Choroid plexus epithelial cell (primary cell): ENCODE data around the gene DAZAP1.
A peak's percentile ranks its signal among the peaks of the same experiment; 100 is the strongest.
"Not testable (repeated sequence)": the region's sequence is repeated elsewhere in the genome, so short reads cannot be mapped to it uniquely, and the experiment has no call there.

Experiments used
- DNase-seq: peaks from one replicate; pipeline ENCODE4 v3.0.0-alpha.2; 2010; ENCODE audit warnings: low read depth
- H3K4me3 ChIP-seq: 2 replicates; pipeline ENCODE4 v1.5.1; 2011; ENCODE audit warnings: low read depth, mild to moderate bottlenecking, control low read depth, low read length, moderate library complexity
- TF ChIP-seq, protein P1 (sequence below): conservative IDR thresholded peaks from 2 replicates; pipeline ENCODE4 v1.5.1; 2011; ENCODE audit warnings: low read depth, mild to moderate bottlenecking, control low read depth, inconsistent platforms, low read length, moderate library complexity

DAZAP1 gene

DNA sequence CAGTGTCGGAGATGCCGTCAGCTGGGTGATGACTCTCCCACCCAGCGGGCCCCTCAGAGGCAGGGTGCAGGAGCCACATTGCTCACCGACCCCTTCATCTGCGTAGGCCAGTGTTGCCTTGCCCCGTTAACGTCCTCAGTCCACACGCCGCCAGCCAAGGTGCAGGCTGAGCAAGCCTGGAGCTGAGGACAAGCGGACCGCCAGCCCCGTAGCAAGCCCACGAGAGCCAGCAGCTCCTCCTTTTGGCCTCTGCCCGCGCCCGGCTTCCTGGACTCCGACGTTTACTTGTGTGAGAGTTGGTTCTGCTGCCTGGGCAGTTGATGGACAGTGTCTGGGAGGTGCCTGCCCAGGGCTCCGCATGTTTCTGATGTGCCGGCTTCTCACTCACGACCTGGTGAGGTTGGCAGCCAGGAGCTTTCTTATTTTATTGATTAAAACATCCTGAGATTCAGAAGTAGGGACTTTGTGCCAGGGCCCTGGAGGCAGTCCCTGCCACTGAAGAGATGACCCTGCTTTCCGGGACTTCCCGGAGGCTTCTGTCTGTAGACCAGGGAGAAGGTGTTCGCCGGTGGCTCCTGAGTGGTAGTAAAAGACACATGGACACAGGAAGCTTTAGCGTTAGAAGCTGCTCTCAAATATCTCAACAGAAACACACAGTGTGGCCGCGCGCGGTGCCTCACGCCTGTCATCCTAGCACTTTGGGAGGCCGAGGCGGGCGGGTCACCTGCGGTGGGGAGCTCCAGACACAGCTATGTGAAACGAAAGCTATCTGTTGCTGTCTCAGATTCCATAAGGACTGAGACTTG, 5.8 kb downstream of the DAZAP1 start:
- DNase-seq, result no peak
- TF ChIP-seq, protein P1, sequence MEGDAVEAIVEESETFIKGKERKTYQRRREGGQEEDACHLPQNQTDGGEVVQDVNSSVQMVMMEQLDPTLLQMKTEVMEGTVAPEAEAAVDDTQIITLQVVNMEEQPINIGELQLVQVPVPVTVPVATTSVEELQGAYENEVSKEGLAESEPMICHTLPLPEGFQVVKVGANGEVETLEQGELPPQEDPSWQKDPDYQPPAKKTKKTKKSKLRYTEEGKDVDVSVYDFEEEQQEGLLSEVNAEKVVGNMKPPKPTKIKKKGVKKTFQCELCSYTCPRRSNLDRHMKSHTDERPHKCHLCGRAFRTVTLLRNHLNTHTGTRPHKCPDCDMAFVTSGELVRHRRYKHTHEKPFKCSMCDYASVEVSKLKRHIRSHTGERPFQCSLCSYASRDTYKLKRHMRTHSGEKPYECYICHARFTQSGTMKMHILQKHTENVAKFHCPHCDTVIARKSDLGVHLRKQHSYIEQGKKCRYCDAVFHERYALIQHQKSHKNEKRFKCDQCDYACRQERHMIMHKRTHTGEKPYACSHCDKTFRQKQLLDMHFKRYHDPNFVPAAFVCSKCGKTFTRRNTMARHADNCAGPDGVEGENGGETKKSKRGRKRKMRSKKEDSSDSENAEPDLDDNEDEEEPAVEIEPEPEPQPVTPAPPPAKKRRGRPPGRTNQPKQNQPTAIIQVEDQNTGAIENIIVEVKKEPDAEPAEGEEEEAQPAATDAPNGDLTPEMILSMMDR, result no peak
- H3K4me3 ChIP-seq, result no peak overlapping the region

DNA sequence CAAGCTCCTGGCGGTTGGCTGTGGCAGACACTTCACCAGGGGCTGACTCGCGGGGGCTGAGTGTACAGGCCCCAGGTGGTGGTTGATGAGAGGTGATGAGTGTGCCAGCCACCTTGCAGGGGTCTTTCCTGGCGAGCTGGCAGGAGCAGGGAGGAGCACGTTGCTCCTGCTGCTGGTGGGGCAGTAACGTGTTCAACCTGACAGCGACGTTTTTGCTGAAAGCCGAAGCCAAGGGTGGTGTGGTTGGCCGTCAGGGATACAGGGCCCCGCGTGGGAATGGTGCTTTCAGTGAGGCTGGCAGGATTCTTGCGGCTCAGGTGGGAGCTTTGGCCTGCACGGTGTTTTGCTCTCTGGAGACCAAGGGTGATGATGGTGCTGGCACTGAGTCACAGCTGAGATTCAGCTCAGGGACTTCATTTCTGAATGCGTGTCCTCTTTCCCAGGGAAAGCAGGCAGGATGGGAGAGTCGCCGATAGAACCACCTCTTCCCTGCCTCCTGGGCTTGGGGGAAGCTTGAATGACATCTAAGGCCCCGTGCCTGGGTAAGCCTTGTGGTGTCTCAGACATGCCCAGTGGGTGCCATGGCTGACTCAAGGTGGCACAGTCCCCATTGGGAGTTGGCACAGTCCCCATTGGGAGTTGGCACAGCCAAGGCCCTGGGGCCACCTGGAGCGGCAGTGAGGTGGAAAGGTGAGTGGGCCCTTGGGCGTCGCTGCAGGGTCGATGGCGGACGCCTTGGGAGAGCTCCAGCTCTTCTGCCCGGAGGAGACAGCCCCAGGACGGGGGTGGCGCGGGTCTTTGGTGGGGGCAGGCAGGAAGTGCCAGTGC, 8.8 kb downstream of the DAZAP1 start:
- TF ChIP-seq, protein P1, result peak; percentile 9
- no peak overlapping the region for H3K4me3 ChIP-seq
- peak; percentile 61 for DNase-seq

- TF ChIP-seq, protein P1, result no peak
- no peak overlapping the region for H3K4me3 ChIP-seq
- peak; percentile 88 for DNase-seq
Observed at GRCh38 chr19:1417145-1417544, 9.8 kb downstream of the DAZAP1 start.

- TF ChIP-seq, protein P1, result no peak
- no peak overlapping the region for H3K4me3 ChIP-seq
- peak; percentile 18 for DNase-seq
Observed at GRCh38 chr19:1417681-1418495, 10.5 kb downstream of the DAZAP1 start.

DNA sequence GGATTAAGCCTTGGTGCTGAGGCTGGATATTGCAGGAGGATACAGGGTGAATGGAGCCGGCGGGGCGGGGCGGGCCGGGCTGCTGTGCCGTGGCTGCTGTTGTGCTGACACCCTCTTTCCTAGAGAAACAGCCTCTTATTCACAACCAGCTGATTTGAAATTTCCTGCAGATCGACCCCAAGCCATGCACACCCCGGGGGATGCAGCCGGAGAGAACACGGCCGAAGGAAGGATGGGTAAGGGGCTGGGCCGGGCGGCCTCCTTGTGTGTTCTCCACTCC, 11.1 kb downstream of the DAZAP1 start:
- no peak overlapping the region for H3K4me3 ChIP-seq
- TF ChIP-seq, protein P1, result no peak
- no peak for DNase-seq

- TF ChIP-seq, protein P1, result no peak
Observed at GRCh38 chr19:1418951-1419738, 11.8 kb downstream of the DAZAP1 start.

DNA sequence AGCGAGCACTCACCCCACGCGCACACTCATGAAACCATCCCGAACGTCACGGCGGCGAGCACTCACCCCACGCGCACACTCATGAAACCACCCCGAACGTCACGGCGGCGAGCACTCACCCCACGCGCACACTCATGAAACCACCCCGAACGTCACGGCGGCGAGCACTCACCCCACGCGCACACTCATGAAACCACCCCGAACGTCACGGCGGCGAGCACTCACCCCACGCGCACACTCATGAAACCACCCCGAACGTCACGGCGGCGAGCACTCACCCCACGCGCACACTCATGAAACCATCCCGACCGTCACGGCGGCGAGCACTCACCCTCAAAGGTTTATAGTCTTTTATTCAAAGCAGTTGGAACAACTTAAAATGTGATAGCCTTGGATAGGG, 12.7 kb downstream of the DAZAP1 start:
- DNase-seq, result not testable (repeated sequence)

More at GRCh38 chr19:1418951-1419738, 11.8 kb downstream of the DAZAP1 start:
- DNase-seq, result no peak
- no peak overlapping the region for H3K4me3 ChIP-seq

More for the DNA sequence above, 12.7 kb downstream of the DAZAP1 start:
- not testable (repeated sequence) for H3K4me3 ChIP-seq
